H1 (cell line): ENCODE data around the gene CDC42EP4.

Experiments used
- JUN ChIP-seq: IDR thresholded peaks from 2 replicates; pipeline ENCODE4 v1.6.1; 2011; ENCODE audit warnings: low read depth, mild to moderate bottlenecking, improper control_type of control experiment, low read length
- POU5F1 ChIP-seq: IDR thresholded peaks from 2 replicates; pipeline ENCODE4 v1.6.1; 2011; ENCODE audit warnings: low read depth, mild to moderate bottlenecking, low read length, moderate library complexity
- SUZ12 ChIP-seq: fragments of 200-600 bp; sonication (generic); IDR thresholded peaks from 2 replicates; pipeline ENCODE4 v1.6.1; 2012; ENCODE audit warnings: mild to moderate bottlenecking, inconsistent platforms, low read length, moderate library complexity, mixed read lengths
- ZNF274 ChIP-seq: IDR thresholded peaks from 2 replicates; pipeline ENCODE4 v1.7.0; 2012; ENCODE audit warnings: low read length, borderline replicate concordance; ENCODE audit errors: extremely low read depth
- TF ChIP-seq, protein P1 (sequence below), 3 experiments: IDR thresholded peaks; 1 replicate in 2 of 3; 2 replicates in 1 of 3; pipeline versions ENCODE4 v1.5.1 to v1.6.1; 2011; ENCODE audit warnings: low read length in 3 of 3, mild to moderate bottlenecking in 3 of 3, inconsistent platforms in 2 of 3, low read depth in 1 of 3, moderate library complexity in 1 of 3; ENCODE audit not compliant: insufficient read depth in 1 of 3; ENCODE audit errors: control extremely low read depth in 1 of 3

DNA sequence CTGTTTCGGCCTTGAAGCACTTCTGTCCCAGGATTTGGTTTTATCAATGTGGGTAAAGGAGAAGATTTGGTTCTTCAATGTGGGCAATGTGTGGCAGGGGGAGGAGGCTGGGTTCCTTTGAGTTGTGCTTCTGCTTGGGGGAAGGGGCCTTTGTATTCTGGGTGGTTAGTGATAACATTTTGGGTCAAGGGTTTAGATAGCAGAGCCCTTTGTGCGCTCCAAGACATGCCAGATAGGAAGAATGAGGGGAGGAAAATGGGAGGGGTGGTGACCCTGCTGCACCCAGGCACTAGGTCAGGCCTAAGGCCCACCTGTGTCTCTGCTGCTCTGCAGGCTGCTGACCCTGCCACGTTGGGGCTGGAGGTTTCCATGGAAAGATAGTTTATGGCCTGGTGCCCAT, 40.0 kb upstream of the CDC42EP4 start:
- TF ChIP-seq SUZ12 = no peak
- TF ChIP-seq, protein P1, sequence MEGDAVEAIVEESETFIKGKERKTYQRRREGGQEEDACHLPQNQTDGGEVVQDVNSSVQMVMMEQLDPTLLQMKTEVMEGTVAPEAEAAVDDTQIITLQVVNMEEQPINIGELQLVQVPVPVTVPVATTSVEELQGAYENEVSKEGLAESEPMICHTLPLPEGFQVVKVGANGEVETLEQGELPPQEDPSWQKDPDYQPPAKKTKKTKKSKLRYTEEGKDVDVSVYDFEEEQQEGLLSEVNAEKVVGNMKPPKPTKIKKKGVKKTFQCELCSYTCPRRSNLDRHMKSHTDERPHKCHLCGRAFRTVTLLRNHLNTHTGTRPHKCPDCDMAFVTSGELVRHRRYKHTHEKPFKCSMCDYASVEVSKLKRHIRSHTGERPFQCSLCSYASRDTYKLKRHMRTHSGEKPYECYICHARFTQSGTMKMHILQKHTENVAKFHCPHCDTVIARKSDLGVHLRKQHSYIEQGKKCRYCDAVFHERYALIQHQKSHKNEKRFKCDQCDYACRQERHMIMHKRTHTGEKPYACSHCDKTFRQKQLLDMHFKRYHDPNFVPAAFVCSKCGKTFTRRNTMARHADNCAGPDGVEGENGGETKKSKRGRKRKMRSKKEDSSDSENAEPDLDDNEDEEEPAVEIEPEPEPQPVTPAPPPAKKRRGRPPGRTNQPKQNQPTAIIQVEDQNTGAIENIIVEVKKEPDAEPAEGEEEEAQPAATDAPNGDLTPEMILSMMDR (IDR thresholded peaks at IDR 0.05; ENCODE audit: control extremely low read depth in 1 of 3, insufficient read depth in 1 of 3, low read depth in 1 of 3, low read length in 3 of 3) = no peak
- TF ChIP-seq POU5F1 = no peak
- TF ChIP-seq ZNF274 = no peak
- TF ChIP-seq JUN = no peak
